Forelimb muscle (tissue), 1 donor: ENCODE results near the gene HOXA4. TPM values are rescaled to one million over a fixed set of nuclear protein-coding genes. Genes with fewer than 3 reads are reported as not detected.

Experiments
- DNase-seq: peaks from one replicate; pipeline ENCODE4 v3.0.0-alpha.2; 2013; ENCODE audit warnings: low read depth
- polyA plus RNA-seq: library from polyadenylated mRNA; unstranded; fragments of 120-200 nt; gene quantifications from one replicate; pipeline ENCODE4 v1.2.1, GENCODE V29; 2013; ENCODE audit not compliant: insufficient read length

HOXA4 gene
- polyA plus RNA-seq = 26.4 TPM

DNA sequence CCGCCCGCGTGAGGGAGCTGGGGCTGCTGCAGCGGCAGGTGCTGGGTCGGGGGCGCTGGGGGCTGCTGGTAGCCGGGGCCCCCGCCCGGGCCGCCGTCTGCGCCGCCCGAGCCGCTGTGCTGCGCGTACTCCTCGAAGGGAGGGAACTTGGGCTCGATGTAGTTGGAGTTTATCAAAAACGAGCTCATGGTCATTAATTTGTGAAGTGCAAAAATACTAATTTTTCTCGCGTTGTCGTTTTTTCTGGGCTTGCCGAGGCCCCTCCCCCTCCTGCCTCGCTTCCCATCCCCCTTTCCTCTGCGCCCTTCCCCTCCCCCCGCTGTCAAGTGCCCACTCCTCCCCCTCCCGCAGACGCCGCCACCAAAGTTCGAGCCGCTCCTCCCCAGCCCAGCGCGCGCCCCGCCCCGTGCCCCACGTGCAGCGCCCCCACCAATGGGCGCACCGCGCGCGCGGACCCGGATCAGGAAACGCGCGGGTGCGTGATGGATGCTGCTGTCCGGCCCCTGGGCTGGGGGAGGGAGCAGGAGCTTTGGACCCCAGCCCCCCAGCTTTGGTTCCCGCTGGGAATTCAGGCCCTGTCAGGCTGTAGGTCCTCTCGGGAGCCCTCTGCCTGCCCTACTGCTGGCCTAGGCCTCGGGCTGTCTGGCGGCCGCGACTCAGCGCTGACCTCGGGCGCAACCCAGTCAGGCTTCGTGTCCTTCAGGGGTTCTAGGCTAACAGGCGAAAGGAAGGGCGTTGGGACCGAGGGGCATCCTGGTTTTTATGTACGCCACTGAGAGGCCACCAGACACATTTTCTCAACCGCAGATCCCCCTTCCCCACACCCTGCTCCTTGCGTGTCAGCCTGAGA lies at the start of gene HOXA4:
TSS of gene HOXA4 (minus strand) at position 218 of the 850 bp plus-strand sequence. CDS start at position 194, 24 bp downstream.
- no peak for DNase-seq

GRCh38 chr7:27179503-27180430 lies 49.2 kb upstream of the HOXA4 start:
- DNase-seq = no peak

DNA sequence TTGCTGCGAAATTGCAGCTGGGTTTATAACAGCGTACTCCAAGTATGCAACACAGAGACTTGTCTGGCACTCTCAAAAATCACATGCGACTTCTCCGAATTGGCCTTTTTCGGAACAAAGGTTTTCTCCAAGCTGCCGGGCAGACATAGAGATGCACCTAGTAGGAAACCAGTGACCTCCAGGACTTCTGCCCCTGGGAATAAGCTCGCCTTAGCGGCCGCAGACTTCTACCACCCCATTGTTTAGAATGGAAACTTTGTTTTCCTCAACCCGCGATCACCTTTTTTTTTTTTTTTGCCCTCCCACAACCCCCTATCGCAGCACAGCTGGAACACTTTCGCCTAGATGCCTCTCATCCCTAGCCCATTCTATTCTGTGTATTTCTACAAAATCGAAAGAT lies 48.5 kb upstream of the HOXA4 start:
- DNase-seq = no peak

GRCh38 chr7:27178366-27178765 lies 47.8 kb upstream of the HOXA4 start:
- DNase-seq = no peak

GRCh38 chr7:27177795-27178320 lies 47.3 kb upstream of the HOXA4 start:
- DNase-seq = no peak

DNA sequence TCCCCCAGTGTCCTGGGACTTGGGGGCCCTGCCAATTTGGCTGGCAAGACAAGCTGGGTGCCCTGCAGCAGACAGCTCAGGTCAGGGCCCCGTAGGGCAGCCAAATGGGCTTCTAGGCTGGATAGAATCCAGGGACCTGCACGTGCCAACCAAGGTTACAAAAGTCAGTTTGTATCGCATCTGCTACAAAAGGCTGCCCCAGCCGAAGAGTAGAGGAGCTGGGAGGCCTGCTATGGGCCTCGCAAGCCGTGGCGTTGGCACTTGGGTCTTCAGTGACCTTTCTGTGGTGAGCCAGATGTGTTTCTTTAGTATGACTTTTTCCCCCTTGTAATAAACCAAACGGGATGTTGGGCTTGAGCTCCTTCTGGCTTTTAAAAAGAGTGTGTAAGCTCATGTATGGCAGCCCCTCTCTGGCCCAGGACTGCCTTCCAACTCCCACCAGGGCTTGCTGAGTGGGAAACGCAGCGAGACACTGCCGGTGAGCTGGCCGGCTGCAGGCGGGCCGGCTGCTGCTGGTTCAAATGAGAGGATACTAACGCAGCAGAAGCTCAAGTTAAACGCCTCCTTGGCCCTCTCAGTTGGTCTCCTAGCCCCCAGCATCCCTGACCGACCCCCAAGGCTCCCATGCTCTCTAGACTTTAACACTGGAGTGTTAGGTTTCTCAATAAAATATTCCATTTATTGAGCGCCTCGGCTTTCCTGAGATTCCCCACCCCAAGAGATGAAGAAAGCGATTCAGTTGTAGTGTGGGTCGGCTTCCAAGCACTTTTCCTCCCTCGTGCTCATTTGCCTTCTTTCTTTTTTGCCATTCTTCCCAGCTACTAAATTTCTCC lies 46.6 kb upstream of the HOXA4 start:
- DNase-seq = no peak

DNA sequence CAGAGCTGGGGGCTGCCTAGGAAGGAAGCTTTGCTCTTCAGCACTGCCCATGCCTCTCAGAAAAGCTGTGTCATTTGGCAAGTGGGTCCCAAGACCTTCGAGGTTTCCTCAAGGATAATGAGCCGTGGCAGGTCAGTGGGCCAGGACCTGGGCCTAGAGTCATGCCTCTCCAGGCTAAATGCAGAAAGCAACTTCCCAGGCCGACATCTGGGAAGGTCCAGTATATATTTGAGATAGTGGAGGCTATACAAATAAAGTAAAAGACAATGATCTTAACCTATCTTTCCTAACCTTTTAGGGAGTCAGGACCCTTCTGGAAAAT lies 45.9 kb upstream of the HOXA4 start:
- no peak for DNase-seq

DNA sequence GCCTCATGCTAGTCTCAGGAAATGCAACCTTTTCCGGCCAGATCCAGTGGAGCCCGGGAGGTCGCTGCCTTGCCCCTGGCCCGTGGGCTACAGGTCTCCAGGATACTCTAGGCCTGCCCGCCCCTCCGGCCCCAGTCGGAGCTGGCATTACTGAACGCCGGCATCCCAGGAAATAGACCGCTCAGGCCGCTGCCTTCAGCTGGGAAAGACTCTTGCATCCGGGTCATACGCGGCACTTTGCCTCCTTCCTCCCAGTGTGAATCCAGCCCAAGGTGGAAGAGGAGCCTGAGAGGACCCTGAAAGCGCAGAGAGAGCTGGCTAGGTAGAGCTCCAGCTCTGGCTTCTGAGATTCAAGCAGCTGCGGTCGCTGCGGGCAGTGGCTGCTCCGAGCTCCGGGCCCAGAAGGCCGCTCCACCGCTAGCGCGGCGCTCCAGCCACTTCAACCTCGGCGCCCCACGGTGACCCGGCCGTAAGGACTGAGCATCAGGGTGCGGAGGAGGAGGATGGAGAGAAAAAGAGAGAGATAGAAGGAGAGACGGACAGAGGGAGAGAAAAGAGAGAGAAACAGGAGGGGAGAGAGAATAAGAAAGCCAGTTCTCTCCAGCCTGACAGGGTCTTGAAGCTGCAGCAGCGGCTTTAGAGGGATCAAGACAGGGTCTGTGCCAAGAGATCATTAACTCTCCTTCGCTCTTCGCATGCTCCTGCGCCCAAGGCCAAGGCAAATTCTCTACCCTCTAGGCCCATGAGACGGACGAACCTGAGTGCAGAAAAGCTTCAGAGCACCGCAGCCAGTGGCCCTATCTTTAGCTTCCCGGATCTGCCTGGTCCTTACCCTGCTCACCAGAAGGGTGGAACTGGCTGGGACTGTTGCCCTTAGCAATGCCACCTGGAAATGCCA lies 45.3 kb upstream of the HOXA4 start:
- DNase-seq = no peak

GRCh38 chr7:27174874-27175625 lies 44.5 kb upstream of the HOXA4 start:
- no peak for DNase-seq

- no peak for DNase-seq
These were observed 43.7 kb upstream of the HOXA4 start, which contains the start of gene HOXA10 for GRCh38 chr7:27173956-27174873. HOXA10 (minus strand) TSS chr7:27174320; CDS start chr7:27174306, 14 bp downstream.

- DNase-seq = no peak
These were observed 43.0 kb upstream of the HOXA4 start for GRCh38 chr7:27173511-27173955.

GRCh38 chr7:27172823-27173510 lies 42.4 kb upstream of the HOXA4 start:
- DNase-seq = no peak

DNA sequence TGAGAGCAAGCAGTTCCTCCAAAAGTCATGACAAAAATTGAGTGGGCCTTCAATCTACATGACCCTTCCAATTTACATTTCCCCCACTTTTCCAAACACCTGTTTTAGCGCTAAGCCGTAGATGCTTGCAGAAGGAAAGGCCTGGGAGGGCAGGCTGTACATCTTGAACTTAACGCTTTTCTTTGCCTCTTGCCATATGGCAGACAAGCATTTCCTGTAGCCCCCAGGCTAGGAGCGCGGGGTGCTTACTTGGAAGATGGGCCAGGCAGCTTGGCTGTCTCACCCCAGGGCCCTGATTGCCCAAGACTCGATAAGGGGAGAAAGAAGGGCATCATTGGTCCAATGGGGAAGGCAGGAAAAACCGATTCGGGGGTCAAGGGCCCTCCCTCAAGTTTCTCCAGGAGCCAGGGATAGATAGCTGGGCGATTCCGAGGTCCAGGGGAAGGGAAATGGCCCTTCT lies 41.8 kb upstream of the HOXA4 start:
- DNase-seq = no peak

DNA sequence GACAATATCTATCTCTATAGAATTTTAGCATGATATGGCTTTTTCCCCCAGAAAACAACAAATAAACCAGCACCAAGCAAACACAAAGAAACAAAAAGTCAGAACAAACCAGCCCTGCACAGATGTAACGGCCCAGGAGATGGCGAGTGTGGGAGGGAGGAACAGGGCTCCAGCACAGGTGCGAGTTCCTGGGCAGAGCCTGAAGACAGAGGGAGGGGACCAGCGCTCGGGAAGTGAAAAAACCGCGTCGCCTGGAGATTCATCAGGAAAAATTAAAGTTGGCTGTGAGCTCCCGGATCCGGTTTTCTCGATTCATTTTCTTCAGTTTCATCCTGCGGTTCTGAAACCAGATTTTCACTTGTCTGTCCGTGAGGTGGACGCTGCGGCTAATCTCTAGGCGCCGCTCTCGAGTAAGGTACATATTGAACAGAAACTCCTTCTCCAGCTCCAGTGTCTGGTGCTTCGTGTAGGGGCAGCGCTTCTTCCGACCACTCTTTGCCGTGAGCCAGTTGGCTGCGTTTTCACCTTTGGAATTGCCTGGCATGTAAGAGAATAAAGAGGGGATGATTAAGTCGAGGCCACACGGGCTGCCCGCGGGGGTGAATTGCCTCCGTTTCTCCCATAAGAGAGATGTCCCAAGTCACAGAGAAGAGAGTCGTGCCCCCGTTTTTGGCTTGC lies 41.2 kb upstream of the HOXA4 start:
- DNase-seq = no peak

- DNase-seq = no peak
These were observed 40.7 kb upstream of the HOXA4 start for GRCh38 chr7:27171325-27171636.

DNA sequence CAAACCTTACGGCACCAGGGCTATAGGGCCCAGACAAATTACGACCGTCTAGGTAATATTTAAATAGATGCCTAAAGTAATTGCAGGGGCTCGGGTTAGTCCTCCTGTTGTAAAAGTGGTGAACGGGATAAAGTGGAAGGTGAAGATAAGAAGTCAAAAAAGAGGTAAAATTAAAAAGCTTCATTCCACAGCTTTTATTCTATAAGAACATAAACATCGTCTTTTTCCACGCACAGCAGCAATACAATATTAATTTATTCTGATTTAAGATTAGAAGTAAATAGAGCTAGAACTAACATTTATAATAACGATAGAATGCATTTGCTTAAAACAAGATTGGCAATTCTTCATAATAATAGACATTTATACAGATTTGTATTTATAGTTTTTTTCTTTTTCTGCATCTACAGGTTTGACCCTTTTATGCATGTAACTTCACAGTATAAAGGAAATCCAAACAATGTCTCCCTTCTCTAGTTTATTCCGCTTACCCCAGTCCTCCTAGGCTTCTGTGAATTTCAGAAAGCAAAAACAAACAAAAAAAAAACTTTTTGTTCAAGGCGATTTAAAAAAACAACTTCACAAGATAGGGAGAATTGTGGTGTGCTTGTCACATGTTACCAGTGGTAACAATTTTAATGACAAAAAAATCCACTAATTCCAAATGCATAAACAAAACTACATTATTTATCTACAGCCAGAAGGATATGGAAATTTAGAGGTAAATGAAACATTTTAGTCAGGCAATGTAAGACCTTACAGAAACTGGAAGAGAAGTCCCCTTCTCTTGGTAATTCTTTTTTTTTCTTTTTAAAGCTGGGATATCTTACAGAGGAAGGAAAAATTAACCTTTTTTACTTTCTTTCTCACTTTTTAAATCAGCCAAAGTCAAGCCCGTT lies 40.1 kb upstream of the HOXA4 start:
- no peak for DNase-seq
